Measurements from ENCODE around the gene RNF135.
"Not testable (repeated sequence)": the region's sequence is repeated elsewhere in the genome, so short reads cannot be mapped to it uniquely, and the experiment has no call there.

RNF135 gene

DNA sequence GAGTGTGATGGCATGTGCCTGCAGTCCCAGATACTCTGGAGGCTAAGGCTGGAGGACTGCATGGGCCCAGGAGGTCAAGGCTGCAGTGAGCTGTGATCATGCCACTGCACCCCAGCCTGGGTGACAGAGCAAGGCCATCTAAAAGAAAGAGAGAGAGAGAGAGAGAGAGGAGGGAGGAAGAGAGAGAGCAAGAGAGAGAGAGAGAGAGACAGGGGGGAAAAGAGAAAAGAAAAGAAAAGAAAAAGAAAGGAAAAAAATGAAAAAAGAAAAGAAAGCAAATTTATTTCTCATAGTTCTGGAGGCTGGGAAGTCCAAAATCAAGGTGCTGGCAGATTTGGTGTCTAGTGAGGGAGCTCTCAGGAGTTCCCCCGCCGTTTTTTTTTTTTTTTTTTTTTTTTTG, 33.3 kb downstream of the RNF135 start:
- DNase-seq, result no peak

DNA sequence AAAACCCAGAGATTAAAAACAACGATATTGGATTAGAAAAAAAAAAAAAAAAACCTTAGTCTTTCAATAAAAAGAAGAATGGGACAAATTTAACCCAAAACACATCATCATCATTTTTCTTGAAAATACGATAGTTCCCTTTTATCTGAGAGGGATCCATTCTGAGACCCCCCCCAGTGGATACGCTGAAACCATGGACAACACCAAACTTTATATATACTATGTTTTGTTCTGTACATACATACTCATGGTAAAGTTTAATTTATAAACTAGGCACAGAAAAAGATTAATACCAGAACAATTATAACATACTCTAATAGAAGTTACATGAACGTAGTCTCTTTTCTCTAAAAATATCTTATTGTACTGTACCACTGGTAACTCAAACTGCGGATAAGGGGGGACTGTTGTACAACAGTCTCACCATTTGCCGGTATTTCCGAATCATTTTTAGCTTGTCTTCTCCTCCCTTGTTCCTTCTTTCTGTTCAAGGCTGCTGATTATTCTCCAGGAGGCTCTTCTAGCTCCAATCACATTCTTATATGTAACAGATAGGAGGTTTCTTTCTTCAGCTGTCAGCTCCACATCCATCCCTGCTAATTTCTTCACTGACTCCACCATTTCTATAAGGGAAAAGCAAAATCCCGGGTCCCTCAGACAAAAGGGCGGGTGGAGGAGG, 37.0 kb downstream of the RNF135 start:
- DNase-seq, result no peak

DNA sequence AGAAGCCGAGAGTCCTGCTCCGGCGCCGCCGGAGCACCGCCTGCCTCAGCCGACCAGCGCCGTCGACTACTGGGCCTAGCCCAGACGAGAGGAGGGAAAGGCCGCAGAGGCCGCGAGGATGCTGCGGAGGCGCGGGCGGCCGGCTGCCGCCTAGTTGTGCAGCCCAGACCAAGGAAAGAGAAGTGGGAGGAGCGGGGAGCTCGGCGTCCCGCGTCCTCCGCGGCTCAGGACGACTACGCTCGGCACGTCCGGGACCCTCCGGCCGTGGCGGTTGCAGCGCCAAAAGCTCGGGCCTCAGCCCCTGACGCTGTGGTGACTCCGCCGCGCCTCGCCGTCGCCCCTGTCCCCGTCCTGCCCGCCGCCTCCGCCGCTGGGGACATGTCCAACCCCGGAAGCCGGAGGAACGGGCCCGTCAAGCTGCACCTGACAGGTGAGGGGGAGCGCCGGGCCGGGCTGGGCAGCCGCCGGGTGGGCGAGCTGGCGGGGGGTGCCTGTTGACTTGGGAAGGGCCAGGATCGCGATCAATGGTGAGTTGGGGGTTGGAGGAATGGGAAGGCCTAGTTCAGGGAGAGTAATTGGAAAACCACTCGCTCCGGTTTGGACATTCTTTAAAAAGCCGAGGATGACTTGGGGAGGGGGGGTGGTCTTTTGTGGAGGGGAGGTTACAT, 37.7 kb downstream of the RNF135 start:
- peak; percentile 8 to 28 (median 24) for DNase-seq

DNA sequence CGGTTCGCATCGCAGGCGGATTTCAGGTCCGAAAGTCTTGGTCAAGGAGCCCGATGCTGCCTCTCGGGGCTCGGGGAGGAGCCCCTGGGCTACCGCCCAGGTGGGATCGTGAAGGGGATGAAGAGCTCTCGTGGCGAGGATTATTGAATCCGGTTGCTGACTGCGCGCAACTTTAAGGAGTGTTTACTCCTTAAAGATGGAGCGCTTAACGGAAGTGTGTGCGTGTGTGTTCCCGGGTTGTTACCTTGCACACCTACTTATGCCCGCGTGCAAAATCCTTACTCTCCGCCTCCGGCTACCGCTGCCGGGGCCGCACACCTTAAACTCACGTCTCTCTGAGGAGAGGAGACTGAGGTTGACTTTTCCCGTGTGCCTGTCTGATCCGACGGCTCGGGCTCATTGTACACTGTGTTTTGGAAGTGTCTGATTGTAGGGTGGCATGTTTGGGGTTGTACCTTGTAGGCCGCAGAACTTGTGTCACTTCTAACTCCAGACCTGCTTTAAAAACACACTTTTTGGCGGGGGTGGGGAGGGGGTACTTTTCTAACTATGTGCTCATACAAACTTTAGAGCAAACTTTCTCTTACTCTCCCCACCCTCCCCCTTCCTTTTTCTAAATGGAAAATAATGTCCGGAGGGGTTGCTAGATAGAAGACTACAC, 38.3 kb downstream of the RNF135 start:
- DNase-seq, result not testable (repeated sequence)

DNA sequence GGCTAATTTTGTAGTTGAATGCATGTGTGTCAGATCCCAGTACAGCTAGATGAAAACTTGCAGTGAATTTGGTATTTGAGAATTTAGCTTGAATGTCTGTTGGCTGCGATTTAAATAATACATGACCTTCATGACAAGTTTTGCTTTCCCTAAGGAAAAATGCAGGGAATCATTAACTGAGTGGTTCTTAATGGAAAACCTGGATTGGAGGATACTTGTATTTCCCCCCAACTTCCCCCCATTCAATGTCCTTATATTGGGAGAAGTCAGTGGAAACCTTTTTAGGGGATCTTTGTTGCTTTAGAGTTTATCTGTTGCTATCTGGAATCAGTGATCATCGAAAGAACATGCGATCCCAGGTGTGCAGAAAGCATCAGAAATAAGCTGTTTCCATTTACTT, 39.2 kb downstream of the RNF135 start:
- DNase-seq, result not testable (repeated sequence)

DNA sequence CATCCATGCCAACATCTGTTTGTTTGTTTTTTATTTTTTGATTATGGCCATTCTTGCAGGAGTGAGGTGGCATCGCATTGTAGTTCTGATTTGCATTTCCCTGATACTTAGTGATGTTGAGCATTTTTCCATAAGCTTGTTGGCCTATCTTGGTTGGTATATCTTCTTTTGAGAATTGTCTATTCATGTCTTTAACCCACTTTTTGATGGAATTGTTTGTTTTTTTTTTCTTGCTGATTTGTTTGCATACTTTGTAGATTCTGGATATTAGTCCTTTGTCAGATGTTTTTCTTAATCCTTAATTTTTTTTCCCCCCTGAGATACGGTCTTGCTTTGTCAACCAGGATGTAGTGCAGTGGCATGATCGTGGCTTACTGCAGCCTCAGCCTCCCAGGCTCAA, 43.0 kb downstream of the RNF135 start:
- no peak for DNase-seq

DNA sequence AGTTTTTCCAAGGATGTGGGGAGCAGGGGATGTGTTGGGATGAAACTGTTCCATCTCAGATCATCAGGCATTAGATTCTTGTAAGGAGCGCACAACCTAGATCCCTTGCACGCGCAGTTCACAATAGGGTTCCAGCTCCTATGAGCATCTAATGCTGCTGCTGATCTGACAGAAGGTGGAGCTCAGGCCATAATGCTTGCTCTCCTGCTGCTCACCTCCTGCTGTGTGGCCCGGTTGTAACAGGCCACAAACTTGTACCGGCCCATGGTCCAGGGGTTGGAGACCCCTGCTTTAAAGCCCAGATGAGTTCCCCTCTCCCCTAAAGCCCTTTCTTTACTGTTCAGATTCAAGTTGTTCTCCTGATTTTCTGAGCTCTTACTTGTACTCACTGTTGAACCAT, 44.8 kb downstream of the RNF135 start:
- no peak for DNase-seq

DNA sequence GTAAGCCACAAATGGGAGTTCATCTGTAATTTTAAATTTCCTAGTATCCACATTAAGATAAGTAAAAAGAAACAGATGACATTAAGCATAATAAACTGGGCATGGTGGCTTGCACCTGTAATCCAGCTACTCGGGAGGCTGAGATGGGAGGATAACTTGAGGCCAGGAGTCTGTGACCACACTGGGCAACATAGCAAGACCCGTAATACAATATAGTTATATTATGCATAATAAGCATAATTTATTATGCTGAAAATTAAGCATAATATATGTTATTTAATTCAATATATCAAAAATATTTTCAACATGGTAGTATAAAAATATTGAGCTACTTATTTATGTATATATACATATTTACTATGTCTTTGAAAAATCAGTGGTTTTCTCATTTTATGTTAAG, 48.2 kb downstream of the RNF135 start:
- no peak for DNase-seq

DNA sequence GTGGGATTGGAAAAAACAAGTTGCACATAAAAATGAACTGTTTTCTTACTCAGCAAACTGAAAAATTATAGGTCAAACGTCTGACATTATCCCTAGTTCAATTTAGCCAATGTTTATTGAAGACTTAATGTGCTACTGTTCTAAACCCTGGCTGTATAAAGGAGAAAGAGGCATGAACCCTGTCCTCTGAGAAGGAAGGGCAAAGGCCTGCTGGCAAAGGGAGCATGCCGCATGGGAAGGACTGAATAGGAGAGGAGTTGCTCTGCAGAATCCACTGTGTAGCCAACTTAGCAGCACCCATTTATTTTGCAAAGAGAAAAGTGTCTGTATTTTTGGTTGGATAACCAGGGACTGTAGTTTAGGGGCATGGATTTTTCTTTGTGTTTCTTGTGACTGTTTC, 52.3 kb downstream of the RNF135 start:
- not testable (repeated sequence) for DNase-seq

DNA sequence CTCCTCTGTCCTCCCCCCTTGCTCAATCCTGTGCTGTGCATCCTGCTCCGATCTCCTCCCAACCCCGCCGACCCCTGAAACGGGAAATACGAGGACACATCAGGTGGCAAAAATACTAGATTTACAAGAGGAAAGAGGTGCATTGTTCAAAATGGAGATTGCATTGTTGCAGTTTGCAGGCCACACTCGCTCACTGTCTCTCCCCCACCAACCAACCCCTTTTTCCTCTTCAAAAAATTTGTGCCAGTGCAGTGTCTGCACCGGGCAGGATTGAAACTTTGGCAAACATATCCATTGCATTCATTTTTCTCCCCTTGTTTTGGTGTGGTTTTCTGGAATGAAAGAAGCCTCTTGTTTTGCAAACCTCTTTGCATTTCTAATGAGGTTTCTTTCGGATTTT, 61.0 kb downstream of the RNF135 start:
- DNase-seq, result no peak

DNA sequence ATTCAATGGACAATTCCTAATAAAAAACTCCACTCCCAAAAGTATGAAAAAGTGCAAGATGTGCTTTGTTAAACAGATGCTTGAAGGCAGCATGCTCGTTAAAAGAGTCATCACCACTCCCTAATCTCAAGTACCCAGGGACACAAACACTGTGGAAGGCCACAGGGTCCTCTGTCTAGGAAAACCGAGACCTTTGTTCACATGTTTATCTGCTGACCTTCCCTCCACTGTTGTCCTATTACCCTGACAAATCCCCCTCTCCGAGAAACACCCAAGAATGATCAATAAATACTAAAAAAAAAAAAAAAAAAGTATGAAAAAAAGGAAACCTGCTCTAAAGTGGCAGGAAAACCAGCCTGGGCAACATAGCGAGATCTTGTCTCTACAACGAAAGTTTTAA, 64.8 kb downstream of the RNF135 start:
- not testable (repeated sequence) for DNase-seq

DNA sequence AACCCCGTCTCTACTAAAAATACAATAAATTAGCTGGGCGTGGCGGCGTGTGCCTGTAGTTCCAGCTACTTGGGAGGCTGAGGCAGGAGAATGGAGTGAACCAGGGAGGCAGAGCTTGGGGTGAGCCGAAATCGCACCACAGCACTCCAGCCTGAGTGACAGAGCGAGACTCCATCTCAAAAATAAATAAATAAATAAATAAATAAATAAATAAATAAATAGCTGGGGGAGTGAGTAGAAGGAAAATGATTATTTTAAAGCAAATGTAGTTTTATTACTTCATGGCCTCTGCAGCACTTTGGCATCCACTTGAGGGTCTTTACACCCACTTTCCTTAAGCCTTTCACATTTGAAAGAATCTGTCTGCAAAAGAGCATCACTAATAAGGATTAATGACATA, 70.0 kb downstream of the RNF135 start:
- DNase-seq, result not testable (repeated sequence)

DNA sequence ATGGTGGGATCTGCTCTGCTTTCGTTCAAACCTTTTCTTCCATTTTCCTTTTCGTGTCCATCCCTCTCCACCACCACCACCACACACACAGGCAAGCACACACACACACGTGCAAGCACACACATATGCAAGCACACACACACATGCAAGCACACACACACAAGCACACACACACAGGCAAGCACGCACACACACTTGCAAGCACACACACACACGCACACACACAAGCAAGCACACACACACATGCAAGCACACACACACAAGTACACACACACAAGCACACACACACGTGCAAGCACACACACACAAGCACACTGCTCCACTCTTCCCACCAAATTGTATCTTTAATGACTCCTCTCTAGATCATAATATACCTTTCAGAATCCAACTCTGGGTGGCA, 71.5 kb downstream of the RNF135 start:
- DNase-seq, result not testable (repeated sequence)

DNA sequence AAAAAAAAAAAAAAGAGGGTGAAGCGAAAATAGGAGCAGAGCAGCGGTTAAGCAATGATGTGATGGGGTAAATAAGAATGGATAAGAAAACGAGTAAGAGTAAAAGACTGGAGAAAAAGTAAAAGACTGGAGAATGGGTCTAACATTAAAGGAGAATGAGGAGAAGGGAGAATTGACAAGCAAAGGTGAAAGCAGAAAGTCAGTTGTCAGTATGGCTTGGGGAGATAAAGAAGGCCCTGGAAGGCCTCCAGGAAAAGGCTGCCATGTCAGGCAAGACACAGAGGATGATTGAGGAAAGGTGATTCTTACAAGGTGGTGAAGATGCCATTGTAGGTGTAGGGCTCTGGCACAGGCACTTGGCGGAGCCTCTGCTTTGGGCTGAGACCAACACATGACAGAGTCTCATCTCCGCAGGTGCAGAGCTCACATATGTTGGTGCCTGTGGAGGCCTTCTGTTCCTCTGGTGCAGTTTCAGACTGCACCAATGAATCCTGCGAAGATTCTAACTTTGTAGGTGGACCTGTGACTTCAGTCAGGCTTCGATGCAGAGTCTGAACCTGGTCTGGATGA, 76.1 kb downstream of the RNF135 start:
- DNase-seq, result not testable (repeated sequence)

DNA sequence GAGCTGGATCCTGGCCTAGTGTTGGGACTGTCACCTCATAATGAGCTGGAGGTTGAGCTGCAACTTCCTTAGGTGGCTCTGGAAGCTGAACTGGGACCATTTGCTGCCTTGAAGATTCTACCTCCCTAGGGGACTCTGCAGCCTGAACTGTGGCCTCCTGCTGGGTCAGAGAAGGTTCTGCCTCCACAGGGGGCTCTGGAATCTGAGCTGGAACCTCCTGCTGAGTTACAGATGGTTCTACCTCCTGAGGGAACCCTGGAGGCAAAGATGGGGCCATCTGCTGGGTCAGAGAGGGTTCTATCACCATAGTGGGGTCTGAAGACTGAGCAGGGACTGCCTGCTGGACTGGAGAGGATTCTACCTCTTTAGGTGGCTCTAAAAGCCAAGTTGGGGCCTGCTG, 77.3 kb downstream of the RNF135 start:
- no peak for DNase-seq

DNA sequence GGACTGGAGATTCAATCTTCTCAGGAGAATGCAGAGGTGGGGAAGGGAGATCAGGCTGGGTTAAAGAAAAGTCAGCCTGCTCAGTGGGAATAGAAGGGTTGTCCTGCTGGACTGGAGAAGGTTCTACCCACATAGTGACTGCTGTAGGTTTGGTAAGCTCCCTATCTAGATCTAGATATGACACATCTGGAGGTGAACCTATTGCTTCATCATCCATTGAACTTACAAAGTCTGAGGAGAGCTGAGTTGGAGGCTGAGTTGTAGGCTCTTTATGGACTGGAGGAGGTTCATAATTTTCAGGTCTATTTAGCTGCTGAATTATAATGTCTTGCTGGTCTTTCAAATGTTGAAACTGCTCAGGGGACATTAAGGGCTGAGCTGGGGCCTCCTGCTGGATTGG, 77.9 kb downstream of the RNF135 start:
- no peak for DNase-seq

Data from activated CD4-positive, CD25-positive, alpha-beta regulatory T cell (primary cell).